Effector CD4-positive, alpha-beta T cell (primary cell): Measurements from ENCODE around the gene PARP15.
A peak's percentile ranks its signal among the peaks of the same experiment; 100 is the strongest.
"Not testable (repeated sequence)": the region's sequence is repeated elsewhere in the genome, so short reads cannot be mapped to it uniquely, and the experiment has no call there.

ENCODE experiments used
- DNase-seq: peaks from one replicate; pipeline ENCODE4 v3.0.0-alpha.2; 2020

The PARP15 gene

GRCh38 chr3:122671553-122671952 is 94.1 kb downstream of the PARP15 start:
- no peak for DNase-seq

DNA sequence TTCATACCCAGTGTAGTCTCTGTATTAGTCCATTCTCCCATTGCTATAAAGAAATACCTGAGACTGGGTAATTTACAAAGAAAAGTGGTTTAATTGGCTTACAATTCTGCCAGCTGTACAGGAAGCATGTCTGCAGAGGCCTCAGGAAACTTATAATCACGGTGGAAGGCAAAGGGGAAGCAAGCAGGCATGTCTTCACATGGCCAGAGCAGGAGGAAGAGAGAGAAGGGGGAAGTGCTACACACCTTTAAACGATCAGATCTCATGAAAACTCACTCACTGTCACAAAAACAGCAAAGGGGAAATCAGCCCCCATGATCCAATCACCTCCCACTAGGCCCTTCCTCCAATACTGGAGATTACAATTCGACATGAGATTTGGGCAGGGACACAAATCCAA is 96.9 kb downstream of the PARP15 start:
- no peak for DNase-seq

DNA sequence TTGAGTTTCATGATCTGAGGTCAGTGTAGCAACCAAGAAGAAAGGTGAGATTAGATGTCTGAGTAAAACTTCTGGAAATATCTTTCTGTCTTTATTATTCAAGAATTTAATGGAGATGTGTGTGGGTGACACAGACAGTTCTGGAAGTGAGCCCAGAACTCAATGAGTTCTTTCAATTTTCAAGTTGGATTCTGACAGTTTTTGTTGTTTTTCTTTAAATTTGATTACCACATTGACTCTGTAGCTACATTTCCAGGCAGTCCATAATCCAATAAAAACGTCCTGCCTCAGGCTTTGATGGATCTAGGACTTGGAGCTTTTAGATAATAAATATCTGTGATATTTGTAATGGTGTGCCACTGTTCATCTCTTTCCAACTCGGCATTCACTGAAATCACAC is 99.3 kb downstream of the PARP15 start:
- DNase-seq = no peak

- no peak for DNase-seq
Observed at GRCh38 chr3:122677216-122677615, 99.8 kb downstream of the PARP15 start.

- DNase-seq = no peak
Observed at GRCh38 chr3:122678506-122678905, 101.1 kb downstream of the PARP15 start.

GRCh38 chr3:122679085-122679881 is 101.8 kb downstream of the PARP15 start:
- DNase-seq = peak; percentile 78

DNA sequence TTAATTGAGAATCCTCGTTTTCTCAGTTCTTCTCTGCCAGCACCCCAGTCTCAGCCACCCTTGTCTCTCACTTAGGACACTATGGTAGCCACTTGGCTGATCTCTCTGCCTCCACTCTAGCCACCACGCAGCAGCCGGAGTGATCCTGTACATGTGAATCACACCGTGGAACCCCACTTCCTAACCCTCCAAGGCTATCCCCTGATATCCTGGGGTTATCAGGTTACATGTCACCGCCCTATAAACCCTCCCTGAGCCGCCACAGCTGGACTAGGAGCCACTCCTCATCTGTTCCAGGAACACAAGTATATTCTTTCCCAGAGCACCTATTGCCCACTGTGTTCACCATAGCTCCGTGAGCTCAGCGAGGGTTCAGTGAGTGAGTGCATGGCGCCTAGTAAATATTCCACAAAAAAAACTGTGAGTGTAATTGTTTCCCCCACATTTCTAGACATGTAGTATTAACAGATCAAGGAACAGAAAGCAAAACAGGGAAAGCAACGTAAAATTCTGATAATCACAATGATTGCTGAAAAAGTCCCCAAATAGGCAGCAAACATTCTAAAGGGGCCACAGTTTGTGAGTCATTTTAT is 102.5 kb downstream of the PARP15 start:
- no peak for DNase-seq

DNA sequence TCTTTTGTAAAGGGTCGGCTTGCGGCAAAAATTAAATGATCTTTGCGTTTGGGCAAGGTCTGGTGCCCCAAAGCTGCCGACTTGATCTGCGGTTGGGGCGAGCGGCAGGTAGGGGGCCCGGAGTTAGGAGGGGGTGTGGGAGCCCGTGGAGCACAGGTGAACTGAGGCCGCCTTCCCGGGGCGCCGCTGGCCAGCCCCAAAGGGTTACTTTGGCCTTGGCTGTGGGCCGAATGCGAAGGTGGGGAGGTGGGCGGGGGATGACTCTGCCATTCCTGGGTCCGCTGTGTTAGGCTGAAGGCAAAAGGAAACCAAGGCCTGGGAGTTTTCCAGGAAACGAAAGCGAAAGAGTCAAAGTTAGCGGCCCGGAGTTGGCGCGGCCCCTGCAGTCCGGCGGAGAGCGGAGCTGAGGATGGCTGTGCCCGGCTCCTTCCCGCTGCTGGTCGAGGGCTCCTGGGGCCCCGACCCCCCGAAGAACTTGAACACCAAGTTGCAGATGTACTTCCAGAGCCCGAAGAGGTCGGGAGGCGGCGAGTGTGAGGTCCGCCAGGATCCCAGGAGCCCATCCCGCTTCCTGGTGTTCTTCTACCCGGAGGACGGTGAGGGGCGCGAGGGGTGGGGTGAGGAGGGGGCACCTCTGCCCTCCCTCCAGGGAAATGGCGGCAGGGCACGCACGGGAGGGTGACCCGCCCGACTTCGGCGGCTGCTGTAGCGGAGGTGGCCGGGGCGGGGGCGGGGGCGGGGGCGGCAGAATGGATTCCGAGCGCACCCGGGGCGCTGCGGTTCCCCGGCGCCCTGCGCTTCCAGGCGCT is 103.2 kb downstream of the PARP15 start, which contains the start of gene PARP14:
TSS of gene PARP14 (plus strand) at position 365 of the 809 bp plus-strand sequence. CDS start at position 410, 45 bp downstream.
- DNase-seq = peak; percentile 52

- no peak for DNase-seq
Observed at GRCh38 chr3:122681284-122681973, 104.0 kb downstream of the PARP15 start.

GRCh38 chr3:122681974-122682409 is 104.5 kb downstream of the PARP15 start:
- no peak for DNase-seq

GRCh38 chr3:122682778-122683411 is 105.4 kb downstream of the PARP15 start:
- not testable (repeated sequence) for DNase-seq

DNA sequence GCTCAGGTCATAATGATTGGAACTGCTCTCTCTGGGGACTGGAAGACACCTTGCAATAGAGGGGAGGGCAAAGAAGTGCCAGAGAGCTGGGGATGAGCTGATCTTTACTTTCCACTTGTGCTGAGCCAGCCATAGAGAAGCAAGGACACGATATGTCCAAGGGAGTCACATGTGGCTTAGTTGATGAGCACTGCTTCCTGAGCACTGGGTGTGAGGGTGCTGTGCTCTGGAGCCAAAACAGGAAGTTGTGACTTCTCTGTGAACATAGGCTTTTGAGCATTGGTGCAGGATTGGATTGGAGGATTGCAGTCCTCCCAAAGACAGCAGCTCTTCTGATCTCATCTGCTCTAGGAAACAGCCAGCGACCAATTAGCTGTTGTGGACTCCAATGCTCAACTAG is 109.8 kb downstream of the PARP15 start:
- no peak for DNase-seq
